HG03025 (cell line): ENCODE measurements around the gene NLGN1.

Experiments
- ATAC-seq: cut with Tn5 transposase; IDR thresholded peaks from one replicate; pipeline ENCODE4 v1.9.1; 2021; ENCODE audit warnings: mild to moderate bottlenecking, moderate library complexity; ENCODE audit not compliant: unreplicated experiment, low FRiP score

Gene NLGN1

DNA sequence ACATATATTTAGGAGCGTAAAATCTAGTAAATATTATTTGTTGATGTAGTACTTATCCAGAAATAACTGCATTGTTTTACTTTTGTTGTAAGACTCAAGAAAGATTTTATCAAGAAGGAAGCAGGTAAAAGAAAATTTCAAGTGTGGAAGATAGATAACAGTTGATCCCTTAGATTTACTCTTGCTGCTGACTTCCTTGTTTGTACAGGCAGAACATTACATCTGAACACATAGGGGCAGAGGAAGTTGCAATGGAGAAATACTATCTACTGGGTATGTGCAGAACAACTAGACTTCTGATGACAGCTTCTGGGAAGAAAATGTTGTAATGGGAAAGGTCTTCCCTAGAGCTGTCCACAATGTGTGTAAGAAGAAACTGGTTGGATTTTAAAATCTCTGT lies 350.6 kb downstream of the NLGN1 start:
- ATAC-seq: no peak

DNA sequence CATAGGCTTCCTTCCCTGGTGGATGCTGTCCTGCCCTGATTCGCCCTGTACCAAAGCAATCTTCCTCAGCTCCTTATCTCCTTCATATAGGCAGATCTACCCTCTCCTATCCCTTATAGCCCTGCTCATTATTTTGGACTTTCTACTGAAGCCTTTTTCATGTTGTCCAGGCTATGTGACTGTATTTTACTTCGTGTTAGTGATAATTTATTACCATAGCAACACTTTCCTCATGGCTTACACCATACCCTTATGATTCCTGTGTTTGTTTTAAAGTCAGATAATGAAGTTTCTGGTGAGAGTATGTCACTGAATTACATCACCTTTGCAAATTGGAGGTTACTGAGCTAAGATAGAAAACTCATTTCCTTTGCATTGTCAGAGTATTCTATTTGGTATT lies 352.6 kb downstream of the NLGN1 start:
- ATAC-seq: no peak

DNA sequence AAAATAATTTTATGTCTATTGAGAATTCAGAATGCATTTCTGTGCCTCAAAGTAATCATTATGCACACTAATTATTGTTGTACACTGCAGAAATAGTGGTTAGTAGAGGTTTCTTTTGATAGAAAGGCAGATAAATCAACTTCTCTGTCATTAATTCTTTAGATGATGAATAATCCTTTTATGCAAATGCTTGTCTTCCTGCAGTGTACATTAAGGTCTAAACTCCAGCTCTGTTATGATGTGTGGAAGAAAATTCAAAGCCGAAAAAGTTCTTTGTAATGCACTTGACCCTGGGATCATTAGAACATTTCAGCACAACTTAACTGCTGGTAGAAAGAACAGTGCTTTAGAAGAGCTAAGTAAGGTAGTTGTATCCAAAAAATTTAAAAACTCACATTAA lies 353.0 kb downstream of the NLGN1 start:
- no peak for ATAC-seq

DNA sequence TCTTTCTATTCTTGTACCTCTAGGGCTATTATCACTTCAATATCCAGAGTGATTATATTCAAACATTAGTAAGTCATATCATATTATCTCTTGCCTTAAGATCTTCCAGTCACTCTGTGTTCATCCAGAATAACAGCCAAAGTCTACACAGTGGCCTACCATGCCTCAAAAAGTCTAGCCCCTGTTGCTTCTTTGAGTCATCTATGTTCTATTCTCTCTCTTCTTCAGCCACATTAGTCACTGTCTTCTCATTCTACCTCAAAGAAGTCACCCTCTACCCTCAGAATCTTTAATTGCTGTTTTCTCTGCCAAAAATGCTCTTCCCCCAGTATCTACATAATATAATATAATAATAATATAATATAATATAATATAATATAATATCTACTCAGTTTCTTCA lies 356.0 kb downstream of the NLGN1 start:
- no peak for ATAC-seq

DNA sequence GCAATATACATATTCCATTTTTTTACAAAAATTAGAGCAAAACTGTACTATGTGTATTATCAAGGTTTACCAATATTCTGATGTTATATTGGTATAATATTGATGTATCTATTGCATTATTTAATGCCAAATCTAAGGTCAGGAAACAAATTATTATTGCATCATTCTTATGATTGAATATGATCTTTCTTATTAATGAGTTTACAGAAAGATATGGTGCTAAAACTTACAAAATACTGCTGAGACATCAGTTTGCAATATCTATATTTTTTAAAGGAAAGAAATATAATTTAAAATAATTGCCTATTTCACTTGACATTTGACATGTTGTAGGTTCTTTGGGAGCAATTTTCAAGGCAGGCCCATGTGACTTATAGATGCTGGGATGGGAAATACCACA lies 357.6 kb downstream of the NLGN1 start:
- ATAC-seq: no peak

DNA sequence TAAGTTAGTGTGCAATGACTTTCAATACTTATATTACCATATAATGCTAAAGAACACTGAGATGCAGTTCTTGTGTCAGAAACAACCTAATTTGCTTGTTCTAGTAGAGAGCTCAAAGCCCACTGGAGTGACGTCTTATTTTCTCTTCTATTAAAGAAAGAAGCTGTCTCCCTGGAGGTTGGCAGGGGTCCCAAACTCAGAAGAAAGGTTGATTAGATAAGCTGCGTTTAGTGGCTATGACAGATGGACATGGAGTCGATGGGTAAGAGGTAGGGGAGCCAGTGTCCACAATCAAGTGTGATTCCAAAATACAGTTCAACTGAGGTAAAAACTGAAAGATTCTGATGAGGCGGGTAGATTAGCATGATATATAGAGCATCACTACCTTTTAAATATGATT lies 363.6 kb downstream of the NLGN1 start:
- ATAC-seq: no peak

DNA sequence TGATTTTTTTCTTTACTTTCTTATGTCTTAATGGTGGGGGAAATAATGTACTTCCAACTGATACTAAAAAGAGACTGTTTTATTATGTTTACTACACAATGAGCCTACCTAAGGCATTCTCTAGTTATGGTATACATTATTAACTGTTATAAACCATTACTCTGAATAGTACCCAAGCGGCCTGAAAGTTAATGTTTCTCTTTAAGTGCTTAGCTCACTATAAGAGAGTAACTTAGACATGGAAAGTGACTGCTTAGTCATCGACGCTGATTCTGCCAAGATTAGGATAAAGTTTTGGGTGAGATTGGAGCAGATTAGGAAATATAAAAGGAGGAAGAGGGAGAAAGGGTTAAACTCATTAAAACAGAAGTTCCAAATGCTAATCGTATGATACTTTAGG lies 365.0 kb downstream of the NLGN1 start:
- no peak for ATAC-seq

DNA sequence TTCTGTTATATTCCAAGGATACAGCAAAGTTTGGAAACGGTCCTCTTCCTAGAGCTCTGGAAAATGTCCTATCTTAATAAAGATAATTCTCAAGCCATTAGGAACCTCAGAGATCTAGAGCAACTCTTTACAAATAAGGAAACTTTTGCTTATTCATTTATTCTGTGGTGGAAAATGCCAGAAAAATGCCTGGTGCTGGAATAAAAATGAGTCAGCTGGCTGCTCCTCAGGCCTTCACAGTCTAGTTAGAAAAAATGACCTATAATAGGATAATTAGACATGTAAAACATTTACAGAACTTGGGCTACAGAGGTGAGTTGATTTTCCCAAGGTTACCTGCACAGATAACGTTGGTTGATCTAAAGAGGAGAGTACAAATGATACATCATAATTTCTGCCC lies 372.5 kb downstream of the NLGN1 start:
- no peak for ATAC-seq

DNA sequence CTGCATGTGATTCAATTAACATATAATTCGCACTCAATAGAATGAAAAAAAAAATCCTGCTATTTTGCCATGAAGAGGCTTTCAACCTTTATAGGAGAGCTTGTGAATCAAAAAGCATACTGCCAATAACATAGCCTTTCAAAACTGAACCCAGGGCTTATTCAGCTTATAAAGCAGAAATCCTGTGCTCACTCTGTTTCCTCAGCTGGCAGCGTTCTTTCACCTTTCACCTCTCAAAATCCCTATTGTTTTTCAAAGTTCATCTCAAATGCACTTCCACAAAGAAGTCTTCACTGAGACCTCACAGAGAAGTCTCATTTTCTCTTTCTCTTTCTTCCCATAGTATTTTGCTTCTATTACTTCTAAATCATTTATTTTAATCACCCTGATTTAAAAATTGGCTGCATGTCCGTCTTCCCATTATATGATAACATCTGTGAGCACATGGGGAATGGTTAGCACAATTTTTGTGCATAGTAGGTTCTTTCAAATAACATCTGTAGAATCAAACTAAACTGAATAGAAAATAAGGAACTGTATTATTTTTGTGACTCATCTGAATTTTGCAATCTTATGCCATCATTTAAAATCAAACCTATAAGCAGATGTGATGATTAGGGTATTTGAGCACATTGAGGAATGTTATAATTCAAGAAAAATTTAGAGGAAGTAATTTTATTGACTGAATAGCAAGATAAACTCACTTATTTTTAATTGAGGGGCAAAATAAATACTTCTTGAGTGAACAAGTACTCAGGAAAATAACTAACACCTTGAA lies 373.4 kb downstream of the NLGN1 start:
- ATAC-seq: no peak

DNA sequence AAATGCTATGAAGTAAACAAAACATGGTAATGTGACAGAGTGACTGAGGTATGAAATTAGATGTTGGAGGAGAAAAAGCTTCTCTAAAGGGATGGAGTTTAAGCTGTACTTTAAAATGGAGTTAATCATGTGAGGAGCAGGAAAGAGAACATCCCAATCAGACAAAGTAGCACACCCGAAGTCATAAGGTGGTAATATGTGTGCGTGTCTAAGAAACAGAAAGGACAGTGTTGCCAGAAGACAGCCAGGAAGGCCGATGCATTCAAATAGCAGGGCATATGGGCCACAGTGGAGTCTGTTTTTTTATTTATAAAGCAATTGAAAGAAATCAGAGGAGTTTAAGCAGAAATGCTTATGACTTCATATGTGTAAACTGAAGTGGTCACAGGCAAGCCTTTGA lies 376.3 kb downstream of the NLGN1 start:
- ATAC-seq: no peak

DNA sequence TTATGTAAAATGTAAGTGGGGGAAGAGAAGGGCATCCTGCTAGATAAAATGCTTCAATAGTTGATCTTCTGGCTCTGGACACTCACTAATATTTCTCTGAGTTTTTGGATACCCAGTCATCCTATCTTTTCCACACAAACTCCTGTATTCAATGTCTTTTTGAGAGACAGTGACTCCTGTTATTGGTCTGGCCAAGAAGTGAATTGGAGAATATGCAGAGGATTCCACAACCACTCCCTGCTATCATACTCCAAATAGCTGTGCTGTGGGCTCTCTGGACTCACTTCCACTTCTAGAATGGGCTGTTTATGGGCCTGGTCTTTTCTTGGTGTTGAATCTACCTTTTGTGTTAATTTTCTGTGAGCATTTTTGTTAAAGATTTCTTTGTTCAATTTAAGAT lies 376.8 kb downstream of the NLGN1 start:
- ATAC-seq: no peak

DNA sequence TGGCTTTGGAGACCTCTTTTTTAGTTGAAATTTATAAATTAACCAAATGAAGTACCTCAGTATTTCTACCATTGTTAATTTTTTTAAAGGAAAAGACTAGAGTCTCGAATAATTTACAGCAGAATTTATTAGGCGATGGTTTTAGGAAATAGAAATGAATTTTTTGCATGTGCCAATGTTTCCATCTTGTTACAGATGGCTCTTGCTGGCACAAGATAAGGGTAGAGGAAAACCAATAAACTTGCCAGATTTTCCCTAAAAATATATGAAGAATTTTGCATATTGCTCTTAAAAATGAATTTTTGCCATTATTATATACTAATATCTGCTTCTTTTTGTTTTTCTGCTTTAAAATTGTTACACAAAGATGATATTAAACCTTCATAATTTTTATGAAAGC lies 380.7 kb downstream of the NLGN1 start:
- no peak for ATAC-seq

DNA sequence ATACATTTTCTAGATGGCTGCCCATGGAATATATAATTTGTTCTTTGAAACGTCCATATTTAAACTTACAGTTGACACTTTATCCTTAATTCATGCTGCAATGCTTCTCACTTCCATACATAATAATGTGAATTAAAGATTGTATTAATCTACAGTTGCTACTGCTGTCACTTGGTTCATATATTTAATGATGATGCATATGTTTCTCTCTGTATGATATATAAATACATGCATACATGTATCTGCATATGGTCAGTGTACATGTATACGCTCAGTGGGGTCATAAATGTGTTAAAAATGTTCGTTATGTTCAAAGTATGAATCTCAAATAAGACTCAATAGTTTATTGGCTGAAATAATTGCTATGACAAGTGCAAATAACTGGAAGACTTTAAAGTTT lies 382.5 kb downstream of the NLGN1 start:
- no peak for ATAC-seq

DNA sequence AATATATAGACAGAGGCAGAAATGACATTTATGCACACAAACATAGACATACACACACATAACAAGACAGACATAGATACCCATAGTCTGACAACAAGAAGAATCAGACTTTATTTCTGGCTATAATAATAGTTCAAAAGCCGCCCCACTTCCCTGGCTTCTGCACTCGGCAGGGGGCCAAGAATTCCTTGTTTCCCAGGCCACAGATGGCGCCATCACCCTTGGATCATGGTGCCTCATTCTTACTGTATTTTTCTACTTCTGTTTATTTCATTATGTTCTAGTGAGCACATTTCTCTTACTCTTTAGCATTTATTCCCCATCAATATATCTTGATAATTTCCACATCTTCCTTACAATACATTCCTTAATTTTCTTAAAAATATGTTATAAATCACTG lies 387.5 kb downstream of the NLGN1 start:
- ATAC-seq: no peak

DNA sequence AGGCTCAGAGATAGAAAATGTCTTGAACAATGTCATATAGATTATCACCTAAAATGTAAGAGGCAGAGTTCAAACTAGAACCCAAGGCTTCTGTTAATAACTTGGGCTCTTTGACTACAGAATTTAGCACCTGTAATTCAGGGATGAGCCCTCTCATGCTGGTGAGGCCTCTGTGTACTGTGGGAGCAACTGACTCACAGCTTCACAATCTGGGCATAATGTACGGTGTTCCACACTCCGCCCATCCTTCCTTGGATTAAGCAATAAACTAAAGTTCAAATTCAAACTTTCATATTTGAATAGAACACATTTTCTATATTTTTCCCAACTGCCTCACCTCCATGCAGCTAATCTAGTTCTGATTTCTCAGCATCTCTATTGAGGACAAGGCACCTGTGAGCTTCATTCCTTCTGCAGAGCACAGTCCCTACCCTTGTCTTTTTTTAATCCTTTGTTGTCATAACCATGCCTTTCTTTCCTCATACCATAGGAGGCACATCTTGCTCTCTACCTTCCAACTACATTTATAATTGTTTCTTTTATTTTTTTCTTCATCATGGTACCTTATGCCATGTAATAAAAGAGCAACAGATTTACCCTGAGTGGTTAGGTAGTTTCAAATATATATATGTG lies 392.1 kb downstream of the NLGN1 start:
- ATAC-seq: no peak

DNA sequence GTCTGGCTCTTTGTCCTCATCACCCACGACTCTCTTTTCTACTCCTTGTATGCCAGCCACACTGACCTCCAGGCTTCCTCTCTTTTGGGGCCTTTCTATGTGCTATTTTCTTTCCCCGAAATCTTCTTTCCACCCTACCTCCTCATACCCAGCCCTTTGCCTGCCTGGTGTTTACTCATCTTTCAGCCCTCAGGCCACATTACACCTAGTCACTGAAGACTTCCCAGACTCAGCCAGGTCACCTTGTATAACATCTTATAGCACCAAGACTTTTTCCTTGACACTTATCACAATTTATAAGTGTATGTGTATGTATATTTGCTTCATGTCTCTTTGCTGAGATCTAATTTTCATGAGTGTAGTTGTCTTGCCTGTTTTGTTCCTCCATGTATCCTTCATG lies 396.4 kb downstream of the NLGN1 start:
- ATAC-seq: no peak

DNA sequence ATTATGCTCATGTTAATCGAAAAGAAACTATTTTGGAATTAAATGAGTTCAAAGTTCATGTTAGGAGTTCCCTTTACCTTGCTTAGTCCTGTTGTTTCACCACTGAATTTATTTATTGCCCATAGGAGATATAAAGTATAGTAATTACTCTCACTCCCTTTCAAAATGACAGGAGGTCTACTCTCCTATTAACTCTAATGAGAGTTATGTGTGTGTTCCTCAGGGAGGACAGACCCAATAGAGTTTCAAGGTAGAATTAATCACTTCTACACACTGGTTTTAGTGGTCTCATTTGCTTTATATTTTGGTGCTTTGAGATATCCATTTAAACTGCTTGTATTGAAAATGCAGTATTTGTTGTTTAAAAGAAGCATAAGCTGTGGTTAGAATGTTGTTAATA lies 398.9 kb downstream of the NLGN1 start:
- ATAC-seq: no peak

DNA sequence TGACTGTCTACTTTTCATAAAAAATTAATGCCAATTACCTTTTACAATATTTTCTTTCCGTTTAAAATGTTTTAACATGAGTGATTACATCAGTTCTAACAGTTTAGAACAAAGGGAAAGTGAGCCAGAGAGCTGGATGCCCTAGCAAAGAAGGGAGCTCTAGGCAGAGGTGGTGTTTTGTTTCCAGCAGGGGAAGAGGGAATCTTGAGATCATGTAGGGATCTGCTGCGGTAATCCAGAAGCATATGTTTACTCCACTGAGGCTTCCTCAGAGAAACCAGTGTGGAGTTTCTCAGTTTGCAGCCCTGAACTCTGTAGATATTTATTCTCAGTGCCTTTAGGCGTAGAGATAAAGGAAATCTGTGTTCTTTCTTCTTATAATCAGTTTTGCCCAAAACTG lies 399.3 kb downstream of the NLGN1 start:
- no peak for ATAC-seq

DNA sequence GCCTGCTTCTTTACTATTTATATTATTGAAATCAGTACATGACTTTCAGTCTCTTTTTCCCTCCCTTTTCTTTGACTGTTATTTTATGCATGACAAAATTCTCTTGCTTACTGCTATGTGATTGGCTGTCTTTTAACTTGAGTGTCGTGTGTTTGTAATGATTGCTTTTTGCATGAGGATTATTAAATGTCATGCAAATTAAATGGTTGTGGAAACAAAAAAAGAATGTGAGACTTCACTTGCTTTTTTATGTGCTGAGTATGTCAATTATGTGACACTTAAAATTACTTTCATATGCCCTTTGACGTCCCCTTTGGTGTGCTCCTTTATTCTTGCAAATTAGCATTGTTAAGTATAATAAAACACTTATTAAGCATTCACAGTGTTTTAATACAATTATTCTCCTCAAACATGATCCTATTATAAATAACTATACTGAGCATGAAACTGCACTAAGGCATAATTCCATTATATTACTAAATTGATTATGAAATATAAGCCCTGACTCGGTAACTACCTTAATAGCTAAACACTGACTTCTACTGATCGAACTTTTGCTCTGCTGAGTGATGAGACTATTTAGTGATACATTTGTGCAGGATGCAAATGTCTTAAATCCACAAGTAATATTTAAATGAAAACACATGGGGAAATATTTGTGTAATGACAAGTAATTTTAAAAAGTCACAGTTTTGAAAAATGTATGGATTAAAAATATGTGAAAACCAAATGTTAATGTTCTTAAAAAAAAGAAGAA lies 401.7 kb downstream of the NLGN1 start:
- no peak for ATAC-seq

DNA sequence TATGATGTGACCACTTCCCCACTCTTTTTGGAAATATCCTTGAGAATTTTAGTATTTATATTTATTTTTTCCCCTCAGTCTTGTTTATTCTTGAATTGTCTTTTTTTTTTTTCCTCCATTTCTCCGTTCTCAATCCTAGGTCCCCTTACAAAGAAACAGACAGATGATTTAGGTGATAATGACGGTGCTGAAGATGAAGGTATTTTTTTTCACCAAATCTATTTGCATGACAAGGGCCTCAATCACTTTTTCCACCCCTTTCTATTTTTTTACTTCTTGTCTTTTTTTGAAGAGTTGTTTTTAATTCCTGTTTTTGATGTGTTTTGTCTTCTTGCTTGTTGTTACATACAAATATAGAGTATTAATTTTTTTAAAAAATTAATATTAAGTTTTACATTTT lies 402.6 kb downstream of the NLGN1 start:
- no peak for ATAC-seq

DNA sequence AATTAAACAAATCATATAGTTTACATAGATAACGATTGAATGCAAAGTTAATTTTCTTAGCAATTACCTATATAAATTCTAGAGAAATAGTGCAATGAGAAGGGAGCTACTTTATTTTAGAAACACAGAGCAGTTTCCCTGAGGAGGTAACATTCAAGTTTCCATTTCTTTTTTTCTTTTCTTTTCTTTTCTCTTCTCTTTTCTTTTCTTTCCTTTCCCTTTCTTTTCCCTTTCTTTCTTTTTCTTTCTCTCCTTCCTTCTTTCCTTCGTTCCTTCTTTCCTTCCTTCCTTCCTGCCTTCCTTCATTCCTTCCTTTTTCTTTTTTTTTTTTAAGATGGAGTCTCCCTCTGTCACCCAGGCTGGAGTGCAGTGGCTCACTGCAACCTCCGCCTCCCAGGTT lies 417.3 kb downstream of the NLGN1 start:
- no peak for ATAC-seq

DNA sequence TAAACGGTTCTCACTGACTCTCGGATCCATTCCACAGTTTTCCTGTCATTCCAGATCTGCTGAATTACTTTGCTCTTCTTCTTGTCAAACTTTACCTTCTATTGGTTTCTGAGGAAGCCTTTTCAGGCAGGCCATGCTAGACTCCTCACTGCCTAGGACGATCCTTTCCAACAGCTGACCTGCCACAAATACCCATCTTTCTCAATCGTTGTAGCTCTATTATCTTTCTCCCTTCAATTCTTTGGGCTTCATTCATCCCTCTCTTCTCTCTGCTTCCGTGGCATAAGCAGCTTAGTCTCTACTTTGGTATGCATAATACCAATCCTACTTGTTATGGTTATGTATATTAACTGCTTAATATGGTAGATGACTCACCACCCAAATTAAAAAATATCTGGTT lies 421.8 kb downstream of the NLGN1 start:
- no peak for ATAC-seq
